Peyer's patch (tissue), 4 donors: ENCODE data around the gene CFAP73.

Source experiments
- CTCF ChIP-seq, 6 experiments: fragments of 450-650 bp in 4 of 6; fragments of 200-600 bp in 2 of 6; sonication (generic) in 1 of 6; IDR thresholded peaks; one replicate each; pipeline ENCODE4 v1.5.1; 2017 to 2019; ENCODE audit warnings: antibody characterized with exemption in 6 of 6, mild to moderate bottlenecking in 3 of 6, moderate library complexity in 1 of 6
- POLR2A ChIP-seq, 2 donors: fragments of 450-650 bp; IDR thresholded peaks; one replicate each; pipeline ENCODE4 v1.5.1; 2017; ENCODE audit warnings: antibody characterized with exemption in 2 of 2, mild to moderate bottlenecking in 2 of 2, moderate library complexity in 2 of 2

GRCh38 chr12:113137861-113138783 is 11.4 kb upstream of the CFAP73 start:
- TF ChIP-seq CTCF (IDR thresholded peaks at IDR 0.05) (no peak), POLR2A (IDR thresholded peaks at IDR 0.05) (no peak)
